NCI-H446 (cell line): ENCODE data around the gene CDH22.

Source experiments
- DNase-seq, 2 experiments: peaks; one replicate each; lab custom pipeline; 2025; lab: John Stamatoyannopoulos, UW

Gene CDH22

DNA sequence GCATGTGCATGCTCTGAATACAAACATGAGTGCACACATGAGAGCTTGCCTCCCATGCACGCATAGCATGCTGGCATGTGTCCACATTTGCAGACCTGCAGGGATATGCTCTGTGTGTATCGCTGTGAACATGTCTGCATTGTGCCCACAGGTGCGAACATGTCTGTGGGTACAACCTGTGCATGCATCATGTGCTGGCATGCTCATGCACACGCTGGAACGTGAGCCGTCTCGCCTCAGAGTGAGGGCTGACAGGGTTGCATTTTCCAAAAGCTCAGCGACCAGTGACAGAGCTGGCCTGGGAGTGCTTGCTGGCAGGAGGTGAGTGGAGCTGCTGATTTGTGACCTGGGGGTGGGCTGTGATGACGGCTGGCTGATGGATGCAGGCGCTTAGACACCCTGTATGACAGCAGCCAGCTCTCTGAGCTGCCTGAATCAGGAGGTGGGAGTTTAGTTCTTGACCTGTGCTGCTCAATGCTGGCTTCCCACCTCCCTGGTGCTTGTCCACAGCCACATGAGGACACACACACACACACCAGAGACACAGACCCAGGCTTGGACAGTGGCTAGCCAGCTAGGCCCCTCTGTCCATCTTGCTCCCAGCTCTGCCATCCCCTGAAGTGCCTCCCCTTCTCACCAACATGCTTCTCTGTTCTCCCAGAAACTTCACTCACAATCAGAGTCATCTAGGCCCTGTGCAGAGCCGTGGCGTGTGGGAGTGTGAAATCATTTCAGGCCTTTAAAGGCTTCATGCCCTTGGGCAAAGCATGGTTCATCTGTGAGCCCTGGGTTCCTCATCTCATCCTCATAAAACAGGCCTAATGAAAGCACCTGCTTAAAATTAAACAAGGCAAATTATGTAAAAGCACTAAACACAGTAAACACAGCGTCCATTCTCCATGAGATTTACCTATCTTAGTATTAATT lies 138.8 kb downstream of the CDH22 start:
- DNase-seq, result no peak

DNA sequence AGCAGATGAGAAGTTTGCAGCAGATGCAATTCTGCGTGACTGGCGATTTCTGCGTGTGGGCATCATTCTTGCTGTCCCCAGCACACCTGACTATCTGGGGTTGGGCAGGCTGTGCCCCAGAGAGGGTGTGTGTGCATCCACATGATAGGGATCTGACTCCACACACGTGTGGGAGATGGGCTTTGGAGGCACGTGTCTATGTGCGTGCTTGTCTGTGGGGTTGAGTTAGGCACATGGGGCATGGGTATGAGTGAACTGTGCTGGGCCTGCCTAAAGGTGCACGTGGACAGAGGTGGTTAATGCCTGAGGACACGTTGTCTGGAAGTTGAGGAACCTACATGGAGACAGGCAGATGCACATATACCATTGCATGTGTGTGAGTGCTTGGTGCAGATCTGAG lies 139.9 kb downstream of the CDH22 start:
- DNase-seq, result no peak

DNA sequence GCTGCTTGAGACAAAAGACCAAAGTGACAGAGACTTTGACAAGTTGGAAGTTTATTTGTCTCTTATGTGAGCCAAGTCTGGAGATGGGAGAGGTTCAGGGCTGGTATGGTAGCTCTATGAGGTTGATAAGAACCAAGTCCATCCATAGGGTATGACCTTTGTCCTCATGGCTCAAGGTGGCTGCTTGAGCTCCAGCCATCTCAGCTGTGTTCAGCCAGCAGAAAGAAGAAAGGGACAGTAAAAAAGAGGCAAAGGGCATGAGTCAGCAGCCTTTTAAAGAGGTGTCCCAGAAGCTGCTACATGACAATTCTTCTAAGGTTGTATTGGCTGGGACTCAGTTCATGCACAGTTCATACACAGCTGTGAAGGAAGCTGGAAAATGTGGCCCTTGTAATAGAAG lies 141.2 kb downstream of the CDH22 start:
- DNase-seq, result no peak

DNA sequence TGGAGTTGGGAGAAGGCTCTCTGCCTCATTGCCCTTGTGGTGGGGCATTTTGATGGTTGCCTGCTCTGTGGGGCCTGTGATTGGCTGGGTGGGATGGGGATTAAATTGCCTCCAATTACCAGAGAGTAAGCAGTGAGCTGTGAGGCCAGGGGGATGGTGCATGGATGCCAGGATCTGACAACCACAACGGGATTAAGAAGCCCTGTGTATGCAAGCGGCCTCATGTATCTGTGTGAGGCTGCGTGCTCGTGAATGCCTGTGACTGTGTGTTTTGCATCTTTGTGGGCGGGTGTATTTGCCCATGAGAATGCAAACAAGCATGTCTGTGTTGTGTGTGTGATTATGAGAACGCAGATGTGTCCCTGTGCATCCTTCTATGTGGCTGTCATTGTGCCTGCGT lies 144.0 kb downstream of the CDH22 start:
- no peak for DNase-seq

DNA sequence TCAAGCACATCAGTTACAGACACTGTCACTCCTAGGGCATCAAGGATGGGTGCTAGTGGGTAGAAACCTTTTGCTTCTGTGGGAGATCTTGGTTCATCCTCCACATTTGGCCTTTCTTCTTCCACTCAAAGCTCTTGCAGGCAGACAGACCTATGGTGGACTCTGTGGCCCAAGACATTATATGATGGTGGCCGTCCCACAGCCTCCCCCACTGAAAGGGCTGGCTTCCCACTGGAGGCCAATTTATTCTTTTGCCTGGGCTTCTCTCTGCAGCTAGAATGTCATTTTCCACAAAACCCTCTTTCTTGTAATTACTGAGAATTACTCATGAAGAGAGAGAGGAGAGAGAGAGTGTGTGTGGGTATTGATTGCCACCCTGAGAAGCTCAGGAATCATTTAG lies 146.4 kb downstream of the CDH22 start:
- DNase-seq, result no peak

DNA sequence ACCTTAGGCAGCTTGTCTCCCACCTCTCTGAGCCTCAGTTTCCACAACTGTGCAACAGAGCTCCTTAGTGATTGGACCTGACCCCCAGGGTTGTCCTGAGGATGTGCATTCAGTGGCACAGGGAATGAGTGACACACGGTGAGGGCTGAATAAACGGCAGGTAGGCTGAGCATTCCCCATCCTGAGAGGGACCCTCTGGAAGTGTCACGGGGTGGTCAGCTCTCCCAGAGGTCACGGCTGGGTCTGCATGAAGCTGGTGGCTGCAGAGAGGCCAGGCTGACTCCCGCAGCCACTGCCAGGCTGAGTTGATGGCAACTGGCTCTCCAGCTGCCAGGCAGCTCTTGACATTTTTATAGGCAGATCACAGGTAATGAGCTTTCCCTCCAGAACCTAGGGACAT lies 147.6 kb downstream of the CDH22 start:
- no peak for DNase-seq

DNA sequence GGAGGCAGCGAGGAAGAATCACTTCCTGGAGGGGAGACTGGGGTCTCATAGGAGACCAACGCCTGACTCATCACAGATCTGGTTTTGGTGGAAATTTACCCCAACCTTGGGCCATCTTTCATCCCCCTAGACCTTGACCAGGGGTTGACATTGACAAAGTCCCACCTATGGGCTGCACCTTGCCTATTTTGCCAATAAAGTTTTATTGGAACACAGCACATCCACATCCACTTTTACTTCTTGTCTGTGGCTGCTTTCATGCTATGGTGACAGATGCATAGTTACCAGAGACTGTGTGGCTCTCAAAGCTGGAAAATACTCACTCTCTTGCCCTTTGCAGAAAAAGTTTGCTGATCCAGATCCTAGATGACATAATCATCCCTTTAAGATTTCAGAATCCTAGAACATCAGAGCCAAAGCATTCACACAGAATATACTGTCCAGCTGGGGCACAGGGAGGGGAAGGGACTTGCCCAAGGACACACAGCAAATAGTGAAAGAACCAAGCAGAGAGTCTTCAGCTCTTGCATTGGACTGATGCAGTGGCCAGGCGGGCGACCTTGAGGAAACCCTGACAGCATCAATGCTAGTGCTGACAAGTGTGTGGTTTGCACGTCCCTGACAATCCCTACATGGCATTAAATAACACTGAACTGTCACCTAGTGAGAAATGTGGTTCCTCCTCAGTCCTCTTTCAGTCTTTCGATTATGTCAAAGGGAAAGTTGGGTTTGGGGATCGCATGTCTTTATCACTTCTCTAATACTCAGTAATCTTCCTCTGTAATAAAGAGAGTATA lies 149.0 kb downstream of the CDH22 start:
- no peak for DNase-seq

DNA sequence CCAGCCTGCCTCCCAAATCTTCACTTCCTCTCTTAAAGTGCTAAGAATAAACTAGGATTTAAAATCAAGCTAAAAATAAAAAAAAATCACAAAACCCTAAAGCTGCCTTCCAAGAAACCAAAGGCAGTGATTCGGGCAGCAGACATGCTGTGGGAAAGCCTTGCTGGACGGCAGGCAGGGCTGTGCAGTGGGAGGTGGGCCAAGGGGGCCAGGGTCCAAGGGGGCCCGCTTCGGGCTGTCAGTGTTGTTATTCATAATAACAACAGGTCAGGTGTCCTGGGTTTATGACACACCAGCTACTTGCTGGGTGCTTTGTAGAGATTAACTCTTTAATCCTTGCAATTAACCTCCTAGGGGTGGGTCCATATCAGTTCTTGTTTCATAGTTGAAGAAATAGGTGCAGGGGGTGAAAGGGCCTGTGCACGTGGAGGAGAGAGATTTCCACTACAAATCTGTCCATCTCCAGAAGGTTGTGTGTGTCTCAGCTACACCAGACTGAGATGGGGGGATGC lies 149.8 kb downstream of the CDH22 start:
- DNase-seq, result no peak

DNA sequence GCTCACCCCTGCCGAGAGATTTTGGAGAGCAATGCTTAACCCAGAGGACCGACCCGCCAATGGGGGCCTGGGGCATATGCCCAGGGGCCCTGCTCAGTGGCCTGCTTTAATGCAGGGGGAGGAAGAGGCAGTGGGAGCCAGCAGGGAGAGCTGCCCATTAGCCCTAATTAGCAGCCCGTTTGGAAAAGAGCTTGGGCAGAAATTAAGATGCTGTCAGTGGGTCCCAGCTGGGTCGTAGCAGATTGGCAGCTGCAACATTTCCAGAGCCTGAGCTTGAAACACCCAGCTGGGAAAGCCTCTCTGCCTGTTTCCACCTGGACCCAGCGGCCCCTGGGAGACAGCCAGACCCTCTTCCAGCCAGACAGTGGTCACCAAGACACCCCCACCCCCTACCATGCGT lies 150.7 kb downstream of the CDH22 start:
- DNase-seq, result no peak

DNA sequence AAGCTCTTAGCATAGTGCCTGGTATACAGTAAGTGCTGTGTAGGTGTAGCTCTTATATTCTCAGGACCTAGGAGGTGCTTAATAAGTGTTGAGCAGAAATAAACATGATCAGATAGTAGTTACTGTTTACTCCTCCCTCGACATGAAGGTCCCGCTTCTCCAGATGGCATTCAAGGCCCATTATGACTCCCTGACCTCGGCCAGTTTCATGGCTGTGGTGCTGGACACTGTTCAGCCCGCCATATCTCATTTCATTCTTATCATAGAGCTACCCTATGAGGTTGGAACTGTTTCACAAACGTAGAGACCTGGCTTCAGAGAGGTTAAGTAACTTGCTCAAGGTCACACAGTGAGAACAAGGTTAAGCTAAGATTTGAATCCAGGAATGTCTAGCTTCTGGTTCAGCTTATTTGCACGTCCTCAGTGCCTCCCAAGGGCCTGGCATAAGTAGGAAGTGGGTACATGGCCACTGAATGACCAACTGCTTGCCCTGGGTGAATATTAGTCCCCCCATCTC lies 151.2 kb downstream of the CDH22 start:
- no peak for DNase-seq

DNA sequence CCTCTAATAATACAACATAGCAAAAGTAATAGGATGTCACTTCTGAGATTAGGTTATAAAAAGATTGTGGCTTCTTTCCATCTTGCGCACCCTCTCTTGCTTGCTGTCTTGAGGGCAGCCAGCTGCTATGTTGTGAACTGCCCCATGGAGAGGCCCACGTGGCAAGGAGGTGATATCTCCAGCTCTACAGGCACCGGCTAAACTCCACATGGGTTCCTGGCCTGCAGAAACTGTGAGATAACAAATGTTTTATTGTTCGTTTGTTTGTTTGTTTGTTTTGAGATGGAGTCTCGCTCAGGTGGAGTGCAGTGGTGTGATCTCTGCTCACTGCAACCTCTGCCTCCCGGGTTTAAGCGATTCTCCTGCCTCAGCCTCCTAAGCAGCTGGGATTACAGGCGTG lies 152.2 kb downstream of the CDH22 start:
- no peak for DNase-seq

DNA sequence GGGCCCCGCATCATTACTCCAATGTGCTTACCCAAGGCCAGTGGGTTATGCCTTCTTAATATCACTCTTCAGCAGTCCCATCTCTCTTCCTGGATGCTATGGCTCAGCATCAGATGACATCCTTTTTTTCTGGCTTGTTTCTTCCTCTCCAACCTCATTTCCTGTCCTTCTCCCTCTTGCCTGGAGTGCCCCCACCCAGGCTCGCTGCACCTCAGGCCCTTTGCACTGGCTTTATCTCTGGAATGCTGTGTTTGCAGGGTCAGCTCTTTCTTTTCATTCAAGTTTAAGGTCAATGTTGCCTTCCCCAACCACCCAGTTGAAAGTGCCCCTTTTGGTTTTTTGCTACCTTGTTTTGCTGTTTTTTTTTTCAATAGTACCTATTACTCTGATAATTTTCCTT lies 153.5 kb downstream of the CDH22 start:
- no peak for DNase-seq

DNA sequence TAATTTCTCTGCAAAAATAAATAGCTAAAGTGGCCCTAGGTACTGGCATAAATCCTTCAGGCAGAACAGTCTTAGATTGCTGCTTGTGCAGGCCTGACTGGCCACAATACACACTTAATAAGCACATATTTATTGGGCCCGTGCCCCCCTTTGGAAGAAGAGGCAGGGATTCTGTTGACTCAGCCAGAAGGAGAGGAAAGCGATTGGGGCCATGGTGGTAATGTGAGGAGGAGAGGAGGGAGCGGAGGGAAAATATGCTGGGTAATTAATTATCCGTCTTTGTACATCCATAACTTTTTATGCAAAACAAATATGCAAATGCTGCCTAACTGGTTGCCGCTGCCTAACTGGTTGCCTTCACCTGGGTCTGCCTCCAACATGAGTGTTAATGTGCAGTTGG lies 154.0 kb downstream of the CDH22 start:
- no peak for DNase-seq

DNA sequence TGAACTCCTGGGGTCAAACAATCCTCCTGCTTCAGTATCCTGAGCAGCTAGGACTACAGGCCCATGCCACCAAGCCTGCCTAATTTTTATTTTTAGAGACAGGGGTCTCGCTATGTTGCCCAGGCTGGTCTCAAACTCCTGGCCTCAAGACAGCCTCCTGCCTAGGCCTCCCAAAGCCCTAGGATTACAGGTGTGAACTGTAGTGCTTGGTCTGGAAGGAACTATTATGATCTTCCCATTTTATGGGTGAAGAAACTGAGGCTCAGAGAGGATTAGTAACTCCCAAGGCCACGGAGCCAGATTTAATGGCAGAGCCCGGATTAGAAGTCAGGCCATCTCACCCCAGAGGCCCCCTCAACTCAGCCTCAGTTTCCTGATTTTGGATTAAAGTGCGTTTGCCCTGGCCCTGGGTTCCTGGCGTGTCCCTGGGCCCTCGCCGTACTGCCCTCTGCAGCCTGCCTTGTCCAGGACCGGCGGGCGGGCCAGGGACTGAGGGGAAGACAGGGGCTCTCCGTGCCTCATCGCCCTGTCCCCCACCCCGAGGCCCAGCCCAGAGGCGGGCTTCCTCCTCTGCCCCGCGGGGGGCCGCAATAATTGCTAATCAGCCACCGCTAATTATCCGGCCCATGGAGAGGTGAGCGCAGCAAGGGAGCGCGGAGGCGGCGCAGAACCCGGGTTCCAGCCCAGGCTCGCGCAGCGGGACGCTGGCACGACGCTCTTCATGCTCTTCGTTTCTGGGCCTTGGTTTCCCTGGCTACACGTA lies 155.3 kb downstream of the CDH22 start:
- no peak for DNase-seq

DNA sequence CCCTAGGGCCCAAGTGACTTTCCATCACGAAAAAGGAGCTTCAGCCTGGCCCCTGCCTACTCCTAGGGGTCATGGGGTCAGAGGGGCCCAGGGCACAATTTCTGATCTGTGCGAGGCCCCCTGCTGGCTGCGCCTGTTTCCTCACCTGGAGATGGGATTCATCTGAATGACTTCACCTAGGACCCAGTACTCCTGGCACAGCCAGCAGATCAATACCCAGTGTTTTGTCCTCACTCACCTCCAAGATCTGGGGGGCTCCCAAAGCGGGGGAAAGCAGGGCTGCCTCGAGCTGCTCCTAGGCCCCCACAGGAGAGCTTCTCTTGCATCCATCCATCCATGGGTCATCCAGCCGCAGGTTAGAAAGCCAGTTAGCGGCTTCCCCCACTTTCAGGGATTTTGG lies 156.4 kb downstream of the CDH22 start:
- DNase-seq, result no peak

DNA sequence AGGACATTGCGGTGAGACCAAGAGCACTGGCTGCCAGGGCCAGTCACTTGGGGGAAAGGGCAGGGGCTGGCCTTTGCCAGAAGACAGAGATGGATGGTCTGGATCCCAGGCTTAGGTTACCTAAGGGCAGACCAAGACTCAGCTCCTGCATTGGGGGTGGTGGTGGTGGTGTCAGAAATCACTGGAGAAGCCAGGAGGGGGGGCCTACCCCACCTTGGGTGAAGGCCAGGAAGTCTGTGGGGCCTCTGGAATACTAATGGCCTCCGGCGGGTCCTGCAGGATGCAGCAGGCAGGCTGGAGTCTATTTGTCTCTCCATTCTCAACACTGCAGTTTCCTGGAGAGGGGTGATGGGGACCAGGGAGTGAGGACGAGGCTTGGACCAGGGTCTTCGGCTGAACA lies 157.4 kb downstream of the CDH22 start:
- no peak for DNase-seq

DNA sequence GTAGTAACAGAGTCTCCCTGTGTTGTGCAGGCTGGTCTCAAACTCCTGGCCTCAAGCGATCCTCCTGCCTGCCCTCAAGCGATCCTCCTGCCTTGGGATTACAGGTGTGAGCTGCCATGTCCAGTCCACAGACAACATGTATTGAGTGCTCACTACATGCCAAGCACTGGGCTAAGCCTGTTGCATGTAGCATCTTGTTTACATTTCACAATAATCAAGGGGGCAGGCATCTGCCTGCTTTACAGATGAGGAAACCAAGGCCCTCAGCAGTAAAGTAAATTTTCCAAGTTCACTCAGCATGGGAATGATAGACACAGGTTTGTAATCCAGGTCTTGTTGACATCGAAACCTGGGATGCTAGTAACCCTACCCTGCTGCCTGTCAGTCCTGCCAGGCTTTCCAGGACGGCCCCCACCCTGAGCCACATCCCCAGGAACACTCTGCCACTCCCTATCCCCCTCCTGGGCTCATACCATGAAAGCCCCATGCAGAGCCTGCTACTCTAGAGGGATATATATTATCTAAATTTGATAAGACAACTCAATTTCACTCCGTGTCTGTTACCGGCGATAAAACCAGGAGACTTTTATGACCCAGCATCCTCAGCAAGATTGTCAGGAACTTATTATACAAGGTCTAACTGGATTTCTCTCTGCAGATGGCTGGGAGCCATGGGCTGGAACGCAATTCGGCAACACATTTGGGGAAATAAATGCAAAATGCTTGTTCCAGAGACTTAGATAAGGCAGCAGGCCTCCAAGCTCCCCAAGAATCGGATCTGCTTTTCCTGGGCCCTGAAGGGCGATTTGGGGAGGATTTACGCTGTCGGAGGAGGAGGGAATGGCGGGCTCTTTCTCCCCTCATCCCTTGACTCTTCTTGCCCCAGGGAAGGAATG lies 159.7 kb downstream of the CDH22 start:
- DNase-seq, result no peak

DNA sequence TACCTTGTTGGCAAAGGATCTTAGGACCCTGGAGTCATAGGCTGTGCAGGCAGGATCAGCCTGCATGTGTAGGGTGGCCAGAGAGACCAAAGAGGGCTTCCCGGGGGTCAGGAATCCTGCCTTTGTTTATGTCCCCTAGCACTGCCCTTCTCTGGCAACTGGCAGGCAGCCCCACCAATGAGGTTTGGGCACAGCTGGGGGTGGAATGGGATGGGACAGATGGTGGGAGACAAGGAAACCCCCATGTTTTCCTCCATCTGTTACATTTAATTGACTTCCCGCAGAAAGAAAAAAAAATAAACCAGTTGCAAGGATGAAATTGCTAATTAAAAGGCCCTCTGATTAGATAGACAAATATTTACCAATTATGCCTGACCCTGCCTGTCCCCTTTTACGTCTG lies 162.6 kb downstream of the CDH22 start:
- DNase-seq, result peak in 1 of 2 experiments; percentile 36

DNA sequence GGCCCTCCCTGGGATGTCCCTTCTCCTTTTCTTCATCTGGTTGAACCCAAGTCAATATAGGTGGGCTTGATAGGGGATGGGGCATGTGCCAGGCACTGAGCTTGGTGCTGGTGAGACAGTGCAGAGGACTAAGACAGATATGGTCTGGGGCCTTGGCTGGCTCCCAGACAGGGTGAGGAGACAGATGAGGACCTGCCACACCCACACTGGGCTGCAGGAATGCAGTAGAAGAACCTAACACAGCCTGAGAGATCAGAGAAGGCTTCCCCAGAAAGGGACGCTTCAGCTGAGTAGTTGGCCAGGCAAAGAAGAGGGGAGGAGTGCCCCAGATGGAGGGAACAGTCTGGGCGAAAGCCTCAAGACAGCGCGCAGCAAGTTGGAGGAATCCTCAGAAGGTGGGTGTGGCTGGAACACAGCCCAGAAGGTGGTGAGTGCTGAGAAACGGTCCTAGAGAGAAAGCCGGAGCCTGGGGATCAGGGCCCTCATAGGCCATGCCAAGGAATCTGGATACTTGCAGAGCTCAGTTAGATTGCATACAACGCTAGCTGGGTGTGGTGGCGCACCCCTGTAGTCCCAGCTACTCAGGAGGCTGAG lies 163.8 kb downstream of the CDH22 start:
- no peak for DNase-seq

DNA sequence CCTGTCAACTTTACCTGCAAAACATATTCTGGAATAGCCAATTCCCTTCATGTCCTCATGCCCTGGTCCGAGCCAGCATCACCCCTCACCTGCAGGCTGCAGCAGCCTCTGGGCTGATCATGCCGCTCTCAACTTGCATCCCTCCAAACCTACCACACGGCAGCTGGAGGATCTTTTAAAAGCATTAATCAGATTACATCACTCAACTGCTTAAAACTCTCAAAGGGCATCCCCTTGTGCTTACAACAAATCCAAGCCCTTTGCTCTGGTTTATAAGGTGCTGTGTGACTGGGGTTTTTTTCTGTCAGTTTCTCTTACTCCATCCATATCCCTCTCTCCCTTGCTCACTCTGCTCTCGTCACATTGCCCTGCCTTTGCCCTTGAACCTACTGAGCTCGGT lies 166.2 kb downstream of the CDH22 start:
- DNase-seq, result no peak
